ENCODE data around the gene GIPC1.
"Not testable (repeated sequence)": the region's sequence is repeated elsewhere in the genome, so short reads cannot be mapped to it uniquely, and the experiment has no call there.

DNA sequence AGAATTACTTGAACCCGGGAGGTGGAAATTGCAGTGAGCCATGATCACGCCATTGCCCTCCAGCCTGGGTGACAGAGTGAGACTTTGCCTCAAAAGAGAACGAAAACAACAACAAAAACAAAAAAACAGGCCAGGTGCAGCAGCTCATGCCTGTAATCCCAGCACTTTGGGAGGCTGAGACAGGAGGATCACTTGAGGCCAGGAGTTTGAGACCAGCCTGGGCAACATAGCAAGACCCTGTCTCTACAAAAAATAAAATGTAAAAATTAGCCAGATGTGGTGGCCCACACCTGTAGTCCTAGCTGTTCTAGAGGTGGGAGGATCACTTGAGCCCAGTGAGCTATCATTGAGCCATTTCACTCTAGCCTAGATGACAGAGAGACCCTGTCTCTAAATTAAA is 43.6 kb downstream of the GIPC1 start:
- TF ChIP-seq, protein P1, sequence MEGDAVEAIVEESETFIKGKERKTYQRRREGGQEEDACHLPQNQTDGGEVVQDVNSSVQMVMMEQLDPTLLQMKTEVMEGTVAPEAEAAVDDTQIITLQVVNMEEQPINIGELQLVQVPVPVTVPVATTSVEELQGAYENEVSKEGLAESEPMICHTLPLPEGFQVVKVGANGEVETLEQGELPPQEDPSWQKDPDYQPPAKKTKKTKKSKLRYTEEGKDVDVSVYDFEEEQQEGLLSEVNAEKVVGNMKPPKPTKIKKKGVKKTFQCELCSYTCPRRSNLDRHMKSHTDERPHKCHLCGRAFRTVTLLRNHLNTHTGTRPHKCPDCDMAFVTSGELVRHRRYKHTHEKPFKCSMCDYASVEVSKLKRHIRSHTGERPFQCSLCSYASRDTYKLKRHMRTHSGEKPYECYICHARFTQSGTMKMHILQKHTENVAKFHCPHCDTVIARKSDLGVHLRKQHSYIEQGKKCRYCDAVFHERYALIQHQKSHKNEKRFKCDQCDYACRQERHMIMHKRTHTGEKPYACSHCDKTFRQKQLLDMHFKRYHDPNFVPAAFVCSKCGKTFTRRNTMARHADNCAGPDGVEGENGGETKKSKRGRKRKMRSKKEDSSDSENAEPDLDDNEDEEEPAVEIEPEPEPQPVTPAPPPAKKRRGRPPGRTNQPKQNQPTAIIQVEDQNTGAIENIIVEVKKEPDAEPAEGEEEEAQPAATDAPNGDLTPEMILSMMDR (conservative IDR thresholded peaks at IDR 0.05; ENCODE audit: low read depth, low read length): not testable (repeated sequence)
- TF ChIP-seq EZH2 (IDR thresholded peaks at IDR 0.05; ENCODE audit: borderline replicate concordance, low read depth, low read length, poor library complexity, severe bottlenecking): not testable (repeated sequence)

Data from A673 (cell line).